ENCODE data around the gene MEGF11. TPM values are rescaled to one million over a fixed set of nuclear protein-coding genes. Genes with fewer than 3 reads are reported as not detected.

The MEGF11 gene
- total and polyA plus RNA-seq, 4 donors: 0.16 to 1.5 (median 0.50) TPM

DNA sequence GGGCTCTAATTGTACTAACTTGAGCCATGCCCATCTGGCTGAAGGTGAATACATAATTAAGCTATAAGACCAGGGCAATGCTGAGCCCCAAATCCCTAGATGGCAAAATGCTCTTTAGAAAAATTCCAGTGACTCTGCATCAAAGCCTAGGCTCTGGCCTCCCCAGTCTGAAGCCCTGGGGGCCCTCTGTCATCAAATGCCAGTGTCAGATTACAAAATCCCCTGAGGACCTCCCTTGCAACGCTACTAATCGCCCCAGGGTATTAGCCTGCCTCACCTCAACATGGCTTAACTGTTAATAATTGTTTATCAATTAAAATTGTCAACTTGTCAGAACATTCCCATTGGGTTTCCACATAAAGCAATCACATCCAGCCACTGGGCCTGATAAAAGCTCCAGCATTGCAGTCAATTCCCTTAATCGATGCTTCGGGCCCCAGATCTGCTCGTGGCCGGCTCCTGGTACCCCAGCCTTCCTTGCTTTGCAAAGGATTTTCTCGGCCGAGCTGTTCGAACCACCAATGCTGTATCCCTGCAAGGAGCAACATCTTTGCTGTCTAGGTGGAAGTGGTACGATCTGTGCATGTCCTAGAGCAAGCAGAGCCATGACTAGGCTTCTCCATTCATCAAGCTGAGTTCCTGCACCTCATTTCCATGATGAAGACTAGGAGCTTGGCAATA is 151.7 kb downstream of the MEGF11 start:
- DNase-seq: no peak
- TF ChIP-seq, protein P1, sequence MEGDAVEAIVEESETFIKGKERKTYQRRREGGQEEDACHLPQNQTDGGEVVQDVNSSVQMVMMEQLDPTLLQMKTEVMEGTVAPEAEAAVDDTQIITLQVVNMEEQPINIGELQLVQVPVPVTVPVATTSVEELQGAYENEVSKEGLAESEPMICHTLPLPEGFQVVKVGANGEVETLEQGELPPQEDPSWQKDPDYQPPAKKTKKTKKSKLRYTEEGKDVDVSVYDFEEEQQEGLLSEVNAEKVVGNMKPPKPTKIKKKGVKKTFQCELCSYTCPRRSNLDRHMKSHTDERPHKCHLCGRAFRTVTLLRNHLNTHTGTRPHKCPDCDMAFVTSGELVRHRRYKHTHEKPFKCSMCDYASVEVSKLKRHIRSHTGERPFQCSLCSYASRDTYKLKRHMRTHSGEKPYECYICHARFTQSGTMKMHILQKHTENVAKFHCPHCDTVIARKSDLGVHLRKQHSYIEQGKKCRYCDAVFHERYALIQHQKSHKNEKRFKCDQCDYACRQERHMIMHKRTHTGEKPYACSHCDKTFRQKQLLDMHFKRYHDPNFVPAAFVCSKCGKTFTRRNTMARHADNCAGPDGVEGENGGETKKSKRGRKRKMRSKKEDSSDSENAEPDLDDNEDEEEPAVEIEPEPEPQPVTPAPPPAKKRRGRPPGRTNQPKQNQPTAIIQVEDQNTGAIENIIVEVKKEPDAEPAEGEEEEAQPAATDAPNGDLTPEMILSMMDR (IDR thresholded peaks at IDR 0.05; ENCODE audit: control extremely low read depth, extremely low read depth): no peak
- Histone ChIP-seq H3K4me1 (ENCODE audit: control insufficient read depth in 5 of 5, insufficient read depth in 5 of 5, low read length in 5 of 5) (peaks cover 0 to 17% (median 5%) of the 10 kb centered on the region in 5 donors), H3K4me3 (no peak overlapping the region), H3K27ac (ENCODE audit: low read depth in 1 of 2, low read length in 1 of 2) (no peak overlapping the region), H3K9me3 (ENCODE audit: control insufficient read depth in 4 of 4, insufficient read depth in 3 of 4, low read length in 3 of 4) (no peaks in the 10 kb centered on the region), H3K27me3 (ENCODE audit: control insufficient read depth in 3 of 3, insufficient read depth in 3 of 3, low read length in 2 of 3) (no peaks in the 10 kb centered on the region), H3K9ac (ENCODE audit: insufficient read depth in 1 of 2, low read length in 2 of 2) (no peak overlapping the region), H3K36me3 (ENCODE audit: control insufficient read depth in 4 of 4, insufficient read depth in 4 of 4, low read length in 4 of 4) (no peaks in the 10 kb centered on the region)
- no peak for ATAC-seq (ENCODE audit: insufficient read depth, low FRiP score)
- 74 to 78% methylated on average over 10 of the region's 10 CpGs for WGBS, 2 donors

DNA sequence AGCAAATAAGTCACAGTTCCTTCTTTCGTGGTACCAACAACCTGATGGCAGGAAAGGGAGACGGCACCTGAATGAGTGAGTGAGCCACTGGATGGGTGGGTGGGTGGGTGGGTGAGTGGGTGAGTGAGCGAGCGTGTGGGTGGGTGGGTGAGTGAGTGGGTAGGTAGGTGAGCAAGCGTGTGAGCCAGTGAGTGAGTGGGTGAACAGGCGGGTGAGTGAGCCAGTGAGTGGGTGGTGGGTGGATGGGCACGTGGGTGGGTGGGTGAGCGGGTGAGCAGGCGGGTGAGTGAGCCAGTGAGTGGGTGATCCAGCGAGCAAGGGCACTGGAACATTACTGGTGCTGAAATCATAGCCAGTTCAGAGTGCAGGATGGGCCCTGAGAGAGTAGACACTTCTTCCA is 152.8 kb downstream of the MEGF11 start:
- no peak overlapping the region for H3K4me3 ChIP-seq
- H3K27me3 ChIP-seq (ENCODE audit: control insufficient read depth in 3 of 3, insufficient read depth in 3 of 3, low read length in 2 of 3): no peaks in the 10 kb centered on the region
- no peak overlapping the region for H3K27ac ChIP-seq (ENCODE audit: low read depth in 1 of 2, low read length in 1 of 2)
- no peaks in the 10 kb centered on the region for H3K36me3 ChIP-seq (ENCODE audit: control insufficient read depth in 4 of 4, insufficient read depth in 4 of 4, low read length in 4 of 4)
- ATAC-seq (ENCODE audit: insufficient read depth, low FRiP score) (no peak), DNase-seq (no peak)
- TF ChIP-seq, protein P1 (IDR thresholded peaks at IDR 0.05; ENCODE audit: control extremely low read depth, extremely low read depth): no peak
- no peaks in the 10 kb centered on the region for H3K9me3 ChIP-seq (ENCODE audit: control insufficient read depth in 4 of 4, insufficient read depth in 3 of 4, low read length in 3 of 4)
- H3K9ac ChIP-seq (ENCODE audit: insufficient read depth in 1 of 2, low read length in 2 of 2): no peak overlapping the region
- H3K4me1 ChIP-seq (ENCODE audit: control insufficient read depth in 5 of 5, insufficient read depth in 5 of 5, low read length in 5 of 5): peaks cover 0 to 22% (median 5%) of the 10 kb centered on the region in 5 donors
- WGBS, 2 donors: 82 to 85% methylated on average over 9 to 10 of the region's 10 CpGs

DNA sequence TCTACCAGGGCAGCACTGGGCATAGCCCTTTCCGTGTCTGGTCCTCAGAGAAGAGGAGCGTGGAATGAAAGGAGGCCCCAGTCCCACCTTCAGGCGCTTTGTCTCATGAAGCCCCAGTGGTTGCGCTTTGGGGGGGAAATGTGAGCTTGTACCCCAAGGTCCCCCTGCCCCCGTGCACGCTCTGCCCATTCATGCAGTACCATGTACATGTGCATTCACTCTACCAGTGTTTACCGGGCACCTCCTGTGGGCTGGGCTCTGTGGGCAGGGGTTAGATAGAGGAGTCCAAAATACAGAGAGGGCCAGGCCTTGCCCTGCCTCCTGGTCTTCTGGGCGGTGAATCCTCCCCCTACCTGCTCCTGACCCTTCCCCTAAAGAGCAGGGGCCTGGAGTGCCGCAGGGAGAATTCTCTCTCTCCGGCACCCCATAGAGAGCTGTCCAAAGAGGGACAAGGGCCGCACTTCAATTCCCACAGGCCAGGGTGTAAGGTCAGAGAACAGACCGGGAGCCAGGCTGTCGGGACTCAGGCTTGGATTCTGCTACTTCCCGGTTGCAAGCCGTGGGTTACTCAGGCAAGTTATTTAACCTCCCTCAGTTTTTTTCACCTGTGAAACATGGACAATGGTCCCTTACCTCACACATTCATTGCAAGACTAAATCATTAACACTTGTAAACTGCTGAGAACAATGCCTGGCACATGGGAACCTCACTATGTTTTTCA is 153.4 kb downstream of the MEGF11 start:
- ATAC-seq (ENCODE audit: insufficient read depth, low FRiP score): no peak
- TF ChIP-seq, protein P1 (IDR thresholded peaks at IDR 0.05; ENCODE audit: control extremely low read depth, extremely low read depth): no peak
- Histone ChIP-seq H3K9ac (ENCODE audit: insufficient read depth in 1 of 2, low read length in 2 of 2) (no peak overlapping the region), H3K9me3 (ENCODE audit: control insufficient read depth in 4 of 4, insufficient read depth in 3 of 4, low read length in 3 of 4) (no peaks in the 10 kb centered on the region), H3K27me3 (ENCODE audit: control insufficient read depth in 3 of 3, insufficient read depth in 3 of 3, low read length in 2 of 3) (peaks cover 0 to 4% (median 0%) of the 10 kb centered on the region in 3 donors), H3K4me1 (ENCODE audit: control insufficient read depth in 5 of 5, insufficient read depth in 5 of 5, low read length in 5 of 5) (peaks cover 0 to 24% (median 5%) of the 10 kb centered on the region in 5 donors), H3K36me3 (ENCODE audit: control insufficient read depth in 4 of 4, insufficient read depth in 4 of 4, low read length in 4 of 4) (no peaks in the 10 kb centered on the region), H3K4me3 (no peak overlapping the region), H3K27ac (ENCODE audit: low read depth in 1 of 2, low read length in 1 of 2) (no peak overlapping the region)
- DNase-seq: no peak
- 85 to 87% methylated on average over 15 of the region's 15 CpGs for WGBS, 2 donors
